Caco-2 (cell line): ENCODE measurements around the gene APOL3. TPM values are rescaled to one million over a fixed set of nuclear protein-coding genes. Genes with fewer than 3 reads are reported as not detected.
"Not testable (repeated sequence)": the region's sequence is repeated elsewhere in the genome, so short reads cannot be mapped to it uniquely, and the experiment has no call there.

Experiments
- BruUV-seq: library from RNA; stranded (reverse); fragments of 400-500 nt; replicated peaks from 2 replicates; lab custom pipeline; 2021; lab: Mats Ljungman, UMichigan
- CTCF ChIA-PET: fragments of 300-600 bp; sonication (Branson Sonifier 250); formaldehyde crosslinking; loops from one replicate; lab custom pipeline; 2022; ENCODE audit warnings: antibody characterized with exemption; lab: Charles Lee
- POLR2A ChIA-PET: fragments of 300-600 bp; sonication (Branson Sonifier 250); formaldehyde crosslinking; loops from one replicate; lab custom pipeline; 2022; ENCODE audit warnings: antibody characterized with exemption; lab: Charles Lee
- DNase-seq, 2 experiments: peaks; one replicate each; pipeline versions ENCODE4 v3.0.0 to v3.0.0-alpha.2; 2020 to 2022
- H3K27me3 ChIP-seq: replicated peaks from 2 replicates; pipeline ENCODE4 v1.6.0; 2011; ENCODE audit warnings: low read length; ENCODE audit not compliant: control insufficient read depth, insufficient read depth
- H3K36me3 ChIP-seq: 2 replicates; pipeline ENCODE4 v1.5.1; 2011; ENCODE audit warnings: low read length; ENCODE audit not compliant: control insufficient read depth, insufficient read depth
- H3K4me1 ChIP-seq: fragments of 250-450 bp; sonication (Bioruptor Pico); 2 replicates; pipeline ENCODE4 v1.5.1; 2020; ENCODE audit warnings: mild to moderate bottlenecking
- H3K4me3 ChIP-seq: 2 replicates; pipeline ENCODE4 v1.5.1; 2011; ENCODE audit warnings: low read depth, mild to moderate bottlenecking, control low read depth, low read length
- H3K9me3 ChIP-seq: fragments of 250-450 bp; sonication (Bioruptor Pico); 2 replicates; pipeline ENCODE4 v1.5.1; 2020; ENCODE audit warnings: mild to moderate bottlenecking, moderate library complexity
- H3K27ac Mint-ChIP-seq: one replicate; pipeline ENCODE4 v1.8.0; 2022; ENCODE audit warnings: mixed read lengths; ENCODE audit not compliant: unreplicated experiment
- H3K27me3 Mint-ChIP-seq: one replicate; pipeline ENCODE4 v1.8.0; 2022; ENCODE audit warnings: mixed read lengths; ENCODE audit not compliant: insufficient read depth, unreplicated experiment
- H3K36me3 Mint-ChIP-seq: one replicate; pipeline ENCODE4 v1.8.0; 2022; ENCODE audit warnings: mild to moderate bottlenecking, mixed read lengths; ENCODE audit not compliant: insufficient read depth, unreplicated experiment
- H3K4me1 Mint-ChIP-seq: one replicate; pipeline ENCODE4 v1.8.0; 2022; ENCODE audit warnings: low read depth, mixed read lengths; ENCODE audit not compliant: unreplicated experiment
- H3K4me3 Mint-ChIP-seq: one replicate; pipeline ENCODE4 v1.8.0; 2022; ENCODE audit warnings: mild to moderate bottlenecking, moderate library complexity, mixed read lengths; ENCODE audit not compliant: unreplicated experiment
- H3K9me3 Mint-ChIP-seq: one replicate; pipeline ENCODE4 v1.8.0; 2022; ENCODE audit warnings: mixed read lengths; ENCODE audit not compliant: unreplicated experiment
- CTCF ChIP-seq, 2 experiments: fragments of 200-600 bp in 1 of 2; IDR thresholded peaks; 1 replicate in 1 of 2; 2 replicates in 1 of 2; pipeline versions ENCODE4 v1.5.1 to v1.8.0; 2011 to 2022; ENCODE audit warnings: antibody characterized with exemption in 1 of 2, control low read depth in 1 of 2, inconsistent platforms in 1 of 2, low read depth in 1 of 2, low read length in 1 of 2, mild to moderate bottlenecking in 1 of 2, moderate library complexity in 1 of 2; ENCODE audit not compliant: insufficient read depth in 1 of 2, severe bottlenecking in 1 of 2, unreplicated experiment in 1 of 2
- intact Hi-C: fragments of 100-400 bp; cut with micrococcal nuclease; formaldehyde crosslinking; loops from one replicate; pipeline ENCODE4 v1.10.0; 2022; ENCODE audit not compliant: unreplicated experiment
- total RNA-seq: library from RNA; stranded (reverse); gene quantifications from 2 replicates; pipeline ENCODE4 v1.2.3, GENCODE V29; 2022

Gene APOL3
- total RNA-seq, 1 experiment from 2014 or later = not detected

GRCh38 chr22:36208914-36209313 is 48.4 kb upstream of the APOL3 start:
- TF ChIP-seq CTCF (IDR thresholded peaks at IDR 0.05; ENCODE audit: insufficient read depth in 1 of 2, low read depth in 1 of 2, low read length in 1 of 2, severe bottlenecking in 1 of 2, unreplicated experiment in 1 of 2) = no peak
- Mint-ChIP-seq H3K36me3 (peaks cover 5% of the 10 kb centered on the region), H3K27ac (no peak overlapping the region), H3K27me3 (peaks cover 3% of the 10 kb centered on the region), H3K4me3 (peak overlapping the region; percentile 44), H3K9me3 (peaks cover 36% of the 10 kb centered on the region), H3K4me1 (peaks cover 6% of the 10 kb centered on the region)
- intact Hi-C loops = no loop called here
- Histone ChIP-seq H3K4me3 (no peak overlapping the region), H3K27me3 (no peaks in the 10 kb centered on the region), H3K4me1 (peaks cover 4% of the 10 kb centered on the region; the same call in 1 of the 2 replicates), H3K36me3 (no peaks in the 10 kb centered on the region), H3K9me3 (peaks cover 20% of the 10 kb centered on the region)
- no peak for DNase-seq
- no TSS peak for BruUV-seq
- ChIA-PET POLR2A (no interaction called here), CTCF (no interaction called here)

GRCh38 chr22:36208162-36208765 is 47.7 kb upstream of the APOL3 start:
- Histone ChIP-seq H3K4me3 (no peak overlapping the region), H3K36me3 (no peaks in the 10 kb centered on the region), H3K9me3 (peaks cover 20% of the 10 kb centered on the region), H3K4me1 (peaks cover 4% of the 10 kb centered on the region; the same call in 1 of the 2 replicates), H3K27me3 (no peaks in the 10 kb centered on the region)
- peaks cover 2% of the 10 kb centered on the region for H3K27me3 Mint-ChIP-seq
- H3K4me3 Mint-ChIP-seq = no peak overlapping the region
- DNase-seq = no peak
- H3K36me3 Mint-ChIP-seq = peaks cover 5% of the 10 kb centered on the region
- intact Hi-C loops = no loop called here
- H3K27ac Mint-ChIP-seq = no peak overlapping the region
- H3K9me3 Mint-ChIP-seq = peaks cover 36% of the 10 kb centered on the region
- no TSS peak for BruUV-seq
- TF ChIP-seq CTCF (IDR thresholded peaks at IDR 0.05; ENCODE audit: insufficient read depth in 1 of 2, low read depth in 1 of 2, low read length in 1 of 2, severe bottlenecking in 1 of 2, unreplicated experiment in 1 of 2) = no peak
- ChIA-PET CTCF (no interaction called here), POLR2A (no interaction called here)
- H3K4me1 Mint-ChIP-seq = peaks cover 9% of the 10 kb centered on the region

GRCh38 chr22:36206255-36206654 is 45.7 kb upstream of the APOL3 start:
- Mint-ChIP-seq H3K36me3 (peaks cover 4% of the 10 kb centered on the region), H3K9me3 (peaks cover 23% of the 10 kb centered on the region), H3K4me1 (peaks cover 15% of the 10 kb centered on the region), H3K27ac (no peak overlapping the region), H3K27me3 (no peaks in the 10 kb centered on the region), H3K4me3 (no peak overlapping the region)
- TF ChIP-seq CTCF (IDR thresholded peaks at IDR 0.05; ENCODE audit: insufficient read depth in 1 of 2, low read depth in 1 of 2, low read length in 1 of 2, severe bottlenecking in 1 of 2, unreplicated experiment in 1 of 2) = no peak
- intact Hi-C loops = no loop called here
- no peak overlapping the region for H3K4me3 ChIP-seq
- no TSS peak for BruUV-seq
- peaks cover 14% of the 10 kb centered on the region for H3K9me3 ChIP-seq
- no peak for DNase-seq
- H3K4me1 ChIP-seq = peaks cover 4% of the 10 kb centered on the region; the same call in 1 of the 2 replicates
- H3K27me3 ChIP-seq = no peaks in the 10 kb centered on the region
- ChIA-PET CTCF (no interaction called here), POLR2A (no interaction called here)
- H3K36me3 ChIP-seq = no peaks in the 10 kb centered on the region

GRCh38 chr22:36205573-36205972 is 45.0 kb upstream of the APOL3 start:
- peaks cover 15% of the 10 kb centered on the region for H3K4me1 Mint-ChIP-seq
- peaks cover 14% of the 10 kb centered on the region for H3K9me3 ChIP-seq
- intact Hi-C loops, H3K27me3 ChIP-seq, CTCF ChIA-PET, H3K4me1 ChIP-seq, H3K4me3 ChIP-seq, H3K36me3 ChIP-seq, H3K36me3 Mint-ChIP-seq, POLR2A ChIA-PET, H3K4me3 Mint-ChIP-seq, H3K27ac Mint-ChIP-seq, BruUV-seq, H3K27me3 Mint-ChIP-seq, DNase-seq: not testable (repeated sequence)
- H3K9me3 Mint-ChIP-seq = peaks cover 17% of the 10 kb centered on the region
